OCI-LY7 (cell line): ENCODE data around the gene SLC25A42. TPM values are rescaled to one million over a fixed set of nuclear protein-coding genes. Genes with fewer than 3 reads are reported as not detected.

Experiments used
- BruUV-seq: library from RNA; stranded (reverse); fragments of 400-500 nt; replicated peaks from 2 replicates; lab custom pipeline; 2021; lab: Mats Ljungman, UMichigan
- CTCF ChIA-PET: fragments of 300-600 bp; sonication (Branson Sonifier 250); formaldehyde crosslinking; loops from one replicate; lab custom pipeline; 2022; ENCODE audit warnings: antibody characterized with exemption; ENCODE audit not compliant: unreplicated experiment; lab: Charles Lee
- POLR2A ChIA-PET: fragments of 300-600 bp; sonication (Branson Sonifier 250); formaldehyde crosslinking; loops from one replicate; lab custom pipeline; 2022; ENCODE audit warnings: antibody characterized with exemption; lab: Charles Lee
- DNase-seq: peaks from one replicate; pipeline ENCODE4 v3.0.0-alpha.2; 2015; ENCODE audit warnings: low spot score
- H2AFZ ChIP-seq: fragments of 200-600 bp; sonication (generic), shearing (Covaris generic); 2 replicates; pipeline ENCODE4 v1.6.1; 2014; ENCODE audit warnings: mild to moderate bottlenecking, antibody characterized with exemption, low read length, moderate library complexity
- H3K27ac ChIP-seq: fragments of 200-600 bp; sonication (generic); 2 replicates; pipeline ENCODE4 v1.5.1; 2014; ENCODE audit warnings: mixed run types, low read depth, mild to moderate bottlenecking, moderate library complexity, low read length, inconsistent platforms; ENCODE audit not compliant: poor library complexity, severe bottlenecking
- H3K36me3 ChIP-seq: fragments of 200-600 bp; sonication (generic); 2 replicates; pipeline ENCODE4 v1.6.1; 2014; ENCODE audit warnings: mild to moderate bottlenecking, antibody characterized with exemption, low read length, moderate library complexity, mixed read lengths; ENCODE audit not compliant: insufficient read depth
- H3K4me1 ChIP-seq: fragments of 200-600 bp; sonication (generic); 2 replicates; pipeline ENCODE4 v1.5.1; 2014; ENCODE audit warnings: mild to moderate bottlenecking, low read length; ENCODE audit not compliant: insufficient read depth, poor library complexity, severe bottlenecking
- H3K4me2 ChIP-seq: fragments of 200-600 bp; sonication (generic); 2 replicates; pipeline ENCODE4 v1.6.1; 2014; ENCODE audit warnings: mild to moderate bottlenecking, low read length
- H3K4me3 ChIP-seq: fragments of 200-600 bp; sonication (generic); 2 replicates; pipeline ENCODE4 v1.5.1; 2014; ENCODE audit warnings: mild to moderate bottlenecking, low read depth, low read length; ENCODE audit not compliant: poor library complexity, severe bottlenecking
- H3K79me2 ChIP-seq: fragments of 200-600 bp; sonication (generic); 2 replicates; pipeline ENCODE4 v1.6.1; 2016; ENCODE audit warnings: low read depth, mild to moderate bottlenecking, low read length, moderate library complexity, mixed read lengths; ENCODE audit not compliant: insufficient read depth
- H3K9me2 ChIP-seq: fragments of 200-600 bp; sonication (generic); 2 replicates; pipeline ENCODE4 v1.6.1; 2016; ENCODE audit warnings: mild to moderate bottlenecking, low read length, mixed read lengths; ENCODE audit not compliant: insufficient read depth
- H3K9me3 ChIP-seq: fragments of 200-600 bp; sonication (generic); 2 replicates; pipeline ENCODE4 v1.6.1; 2014; ENCODE audit warnings: mild to moderate bottlenecking, mixed run types, low read length, mixed read lengths
- H4K20me1 ChIP-seq: fragments of 200-600 bp; sonication (generic); 2 replicates; pipeline ENCODE4 v1.6.1; 2014; ENCODE audit warnings: mild to moderate bottlenecking, antibody characterized with exemption, low read length, moderate library complexity, mixed read lengths; ENCODE audit not compliant: insufficient read depth
- CTCF ChIP-seq: fragments of 200-600 bp; sonication (generic); conservative IDR thresholded peaks from 2 replicates; pipeline ENCODE4 v1.5.1; 2014; ENCODE audit warnings: mild to moderate bottlenecking, antibody characterized with exemption, low read length, moderate library complexity, mixed read lengths
- EZH2phosphoT487 ChIP-seq: fragments of 200-600 bp; sonication (generic); IDR thresholded peaks from 2 replicates; pipeline ENCODE4 v1.6.1; 2018; ENCODE audit warnings: low read depth, borderline replicate concordance, mild to moderate bottlenecking, mixed run types, antibody characterized with exemption, low read length, moderate library complexity, mixed read lengths
- intact Hi-C: fragments of 100-400 bp; cut with micrococcal nuclease; formaldehyde crosslinking; loops from one replicate; pipeline ENCODE4 v1.10.0; 2022; ENCODE audit not compliant: unreplicated experiment
- total RNA-seq, 2 experiments: library from RNA; depleted of rRNA in 1 of 2; stranded (reverse); fragments of >200 nt in 1 of 2; shearing (Covaris generic) in 1 of 2; gene quantifications; 2 replicates each; pipeline ENCODE4 v1.2.3, GENCODE V29; 2014 to 2022

SLC25A42 gene
- total RNA-seq, 2 experiments from 2014 or later: 13.8 to 23.4 TPM

GRCh38 chr19:19137556-19138108 lies 73.8 kb downstream of the SLC25A42 start:
- H3K79me2 ChIP-seq: peaks cover 10% of the 10 kb centered on the region; the same call in 1 of the 2 replicates
- H2AFZ ChIP-seq: peak overlapping the region; percentile 49; the same call in 1 of the 2 replicates
- peaks cover 15% of the 10 kb centered on the region for H3K4me1 ChIP-seq
- TF ChIP-seq CTCF: no peak
- POLR2A ChIA-PET: no interaction called here
- no TSS peak for BruUV-seq
- no peaks in the 10 kb centered on the region for H3K9me3 ChIP-seq
- peak overlapping the region; percentile 95 for H3K4me2 ChIP-seq
- intact Hi-C loops: loop anchor here (2.0 kb wide), 1 partner anchor 73 kb away; no protein-coding TSS in a partner anchor
- peaks cover 15% of the 10 kb centered on the region for H3K36me3 ChIP-seq
- no peak for DNase-seq
- H3K9me2 ChIP-seq: no peaks in the 10 kb centered on the region
- peak overlapping the region; percentile 85 for H3K4me3 ChIP-seq
- H4K20me1 ChIP-seq: no peaks in the 10 kb centered on the region
- no peak overlapping the region for H3K27ac ChIP-seq
- CTCF ChIA-PET: no interaction called here

GRCh38 chr19:19138109-19138981 lies 74.6 kb downstream of the SLC25A42 start, which contains the start of gene TMEM161A:
TSS of gene TMEM161A (minus strand) at chr19:19138478. CDS start at chr19:19138428, 50 bp downstream.
- H2AFZ ChIP-seq: peak within 1 kb of the TSS; percentile 49; the same call in 1 of the 2 replicates
- CTCF ChIA-PET: no interaction called here
- peak within 1 kb of the TSS; percentile 95 for H3K4me2 ChIP-seq
- no TSS peak for BruUV-seq
- H4K20me1 ChIP-seq: no peaks in the 10 kb centered on the region
- peaks cover 19% of the 10 kb centered on the region for H3K4me1 ChIP-seq
- DNase-seq: peak; percentile 98
- POLR2A ChIA-PET: no interaction called here
- TF ChIP-seq CTCF (no peak), EZH2phosphoT487 (no peak)
- no peaks in the 10 kb centered on the region for H3K9me3 ChIP-seq
- H3K79me2 ChIP-seq: peaks cover 10% of the 10 kb centered on the region; the same call in 1 of the 2 replicates
- H3K4me3 ChIP-seq: peak within 1 kb of the TSS; percentile 85
- intact Hi-C loops: loop anchor here (2.0 kb wide), 1 partner anchor 74 kb away; no protein-coding TSS in a partner anchor
- no peaks in the 10 kb centered on the region for H3K9me2 ChIP-seq
- H3K36me3 ChIP-seq: peaks cover 13% of the 10 kb centered on the region; the same call in 1 of the 2 replicates
- H3K27ac ChIP-seq: no peak within 1 kb of the TSS
